SU-DHL-6 (cell line): ENCODE measurements around the gene STX8.

ENCODE experiments used
- H2AFZ ChIP-seq: fragments of 200-600 bp; sonication (generic); 2 replicates; pipeline ENCODE4 v1.6.1; 2014; ENCODE audit warnings: low read depth, mild to moderate bottlenecking, moderate library complexity, mixed read lengths, antibody characterized with exemption, low read length; ENCODE audit not compliant: severe bottlenecking
- H3F3A ChIP-seq: fragments of 200-600 bp; shearing (Covaris generic); 2 replicates; pipeline ENCODE4 v1.6.0; 2016; ENCODE audit warnings: antibody characterized with exemption, mild to moderate bottlenecking; ENCODE audit not compliant: insufficient read depth
- H3K27ac ChIP-seq: fragments of 200-600 bp; sonication (generic); 2 replicates; pipeline ENCODE4 v1.5.1; 2016; ENCODE audit warnings: low read depth, mild to moderate bottlenecking, low read length, moderate library complexity, mixed read lengths
- H3K27me3 ChIP-seq: fragments of 200-600 bp; sonication (generic), shearing (Covaris generic); 2 replicates; pipeline ENCODE4 v1.6.0; 2014; ENCODE audit warnings: mild to moderate bottlenecking, low read length
- H3K36me3 ChIP-seq: fragments of 200-600 bp; sonication (generic); 2 replicates; pipeline ENCODE4 v1.6.1; 2014; ENCODE audit warnings: mild to moderate bottlenecking, low read length, mixed read lengths
- H3K4me2 ChIP-seq: fragments of 300-600, 200-600 bp; shearing (Covaris generic), sonication (generic); 2 replicates; pipeline ENCODE4 v1.6.0; 2014; ENCODE audit warnings: low read length, low read depth, mild to moderate bottlenecking; ENCODE audit not compliant: poor library complexity, severe bottlenecking
- H3K4me3 ChIP-seq: fragments of 200-600 bp; sonication (generic); 2 replicates; pipeline ENCODE4 v1.5.1; 2014; ENCODE audit warnings: antibody characterized with exemption, low read length, mild to moderate bottlenecking, mixed read lengths; ENCODE audit not compliant: insufficient read depth, poor library complexity, severe bottlenecking
- H3K79me2 ChIP-seq: fragments of 200-600 bp; sonication (generic); 2 replicates; pipeline ENCODE4 v1.6.1; 2014; ENCODE audit warnings: mild to moderate bottlenecking, low read length, moderate library complexity; ENCODE audit not compliant: insufficient read depth
- H3K9ac ChIP-seq: fragments of 200-600 bp; sonication (generic); 2 replicates; pipeline ENCODE4 v1.7.0; 2014; ENCODE audit warnings: mild to moderate bottlenecking, low read length
- H3K9me2 ChIP-seq: fragments of 200-600 bp; sonication (generic); replicated peaks from 2 replicates; pipeline ENCODE4 v1.6.1; 2014; ENCODE audit warnings: low read length; ENCODE audit not compliant: insufficient read depth
- H3K9me3 ChIP-seq: fragments of 200-600 bp; sonication (generic); 2 replicates; pipeline ENCODE4 v1.6.1; 2014; ENCODE audit warnings: low read length, mixed read lengths; ENCODE audit not compliant: insufficient read depth
- H4K20me1 ChIP-seq: fragments of 200-600 bp; sonication (generic); 2 replicates; pipeline ENCODE4 v1.6.1; 2014; ENCODE audit warnings: low read depth, mild to moderate bottlenecking, antibody characterized with exemption, low read length, moderate library complexity, mixed read lengths
- CTCF ChIP-seq: fragments of 200-600 bp; sonication (generic); IDR thresholded peaks from one replicate; pipeline ENCODE4 v1.5.1; 2017; ENCODE audit warnings: antibody characterized with exemption, mild to moderate bottlenecking, low read length, moderate library complexity; ENCODE audit not compliant: insufficient read depth, poor library complexity, severe bottlenecking
- EZH2phosphoT487 ChIP-seq: fragments of 200-600 bp; sonication (generic), shearing (Covaris generic); conservative IDR thresholded peaks from 2 replicates; pipeline ENCODE4 v1.6.1; 2018; ENCODE audit warnings: mild to moderate bottlenecking, antibody characterized with exemption, low read length, moderate library complexity, mixed read lengths

The STX8 gene

GRCh38 chr17:9235346-9235745 is 340.3 kb downstream of the STX8 start:
- no peak overlapping the region for H2AFZ ChIP-seq
- no peak for TF ChIP-seq CTCF
- no peak for TF ChIP-seq EZH2phosphoT487
- no peaks in the 10 kb centered on the region for H4K20me1 ChIP-seq
- H3K36me3 ChIP-seq = no peaks in the 10 kb centered on the region
- H3K4me2 ChIP-seq = no peak overlapping the region
- H3K9me3 ChIP-seq = no peaks in the 10 kb centered on the region
- no peak overlapping the region for H3K27ac ChIP-seq
- no peaks in the 10 kb centered on the region for H3K9me2 ChIP-seq
- no peaks in the 10 kb centered on the region for H3K79me2 ChIP-seq
- H3K27me3 ChIP-seq = no peaks in the 10 kb centered on the region
- H3F3A ChIP-seq = no peaks in the 10 kb centered on the region
- H3K4me3 ChIP-seq = no peak overlapping the region
- H3K9ac ChIP-seq = no peak overlapping the region

- no peaks in the 10 kb centered on the region for H3K9me2 ChIP-seq
- H3K27me3 ChIP-seq = no peaks in the 10 kb centered on the region
- H3K9ac ChIP-seq = no peak overlapping the region
- no peaks in the 10 kb centered on the region for H3F3A ChIP-seq
- no peak overlapping the region for H2AFZ ChIP-seq
- H3K27ac ChIP-seq = no peak overlapping the region
- H3K36me3 ChIP-seq = no peaks in the 10 kb centered on the region
- H3K79me2 ChIP-seq = no peaks in the 10 kb centered on the region
- no peak overlapping the region for H3K4me2 ChIP-seq
- no peak overlapping the region for H3K4me3 ChIP-seq
- H3K9me3 ChIP-seq = no peaks in the 10 kb centered on the region
- TF ChIP-seq CTCF = no peak
- no peak for TF ChIP-seq EZH2phosphoT487
- H4K20me1 ChIP-seq = no peaks in the 10 kb centered on the region
Measured at GRCh38 chr17:9234389-9234945, 341.2 kb downstream of the STX8 start.

GRCh38 chr17:9233761-9234160 is 341.9 kb downstream of the STX8 start:
- Histone ChIP-seq H3K27me3 (no peaks in the 10 kb centered on the region), H3K4me2 (no peak overlapping the region), H3K9me3 (no peaks in the 10 kb centered on the region), H3K9ac (no peak overlapping the region), H3K36me3 (no peaks in the 10 kb centered on the region), H3K4me3 (no peak overlapping the region), H2AFZ (no peak overlapping the region), H3K27ac (no peak overlapping the region), H4K20me1 (no peaks in the 10 kb centered on the region), H3K79me2 (no peaks in the 10 kb centered on the region), H3F3A (no peaks in the 10 kb centered on the region), H3K9me2 (no peaks in the 10 kb centered on the region)
- no peak for TF ChIP-seq CTCF
- no peak for TF ChIP-seq EZH2phosphoT487

GRCh38 chr17:9233271-9233599 is 342.4 kb downstream of the STX8 start:
- Histone ChIP-seq H3K4me2 (no peak overlapping the region), H3K79me2 (no peaks in the 10 kb centered on the region), H3K9me3 (no peaks in the 10 kb centered on the region), H3K36me3 (no peaks in the 10 kb centered on the region), H3K27me3 (no peaks in the 10 kb centered on the region), H3K4me3 (no peak overlapping the region), H2AFZ (no peak overlapping the region), H4K20me1 (no peaks in the 10 kb centered on the region), H3F3A (no peaks in the 10 kb centered on the region), H3K27ac (no peak overlapping the region), H3K9ac (no peak overlapping the region), H3K9me2 (no peaks in the 10 kb centered on the region)
- no peak for TF ChIP-seq CTCF
- TF ChIP-seq EZH2phosphoT487 = no peak
